ENCODE data around the gene AQP1.

The AQP1 gene

GRCh38 chr7:30938435-30939316 is 27.0 kb downstream of the AQP1 start:
- DNase-seq, result peak; percentile 92

- no peak for DNase-seq
These were observed 30.1 kb downstream of the AQP1 start for GRCh38 chr7:30941582-30942323.

GRCh38 chr7:30950197-30950596 is 38.5 kb downstream of the AQP1 start:
- no peak for DNase-seq

- no peak for DNase-seq
These were observed 43.3 kb downstream of the AQP1 start for GRCh38 chr7:30954914-30955313.

GRCh38 chr7:30956704-30957103 is 45.1 kb downstream of the AQP1 start:
- DNase-seq, result no peak

GRCh38 chr7:30963842-30964241 is 52.2 kb downstream of the AQP1 start, which contains the start of gene GHRHR:
Gene GHRHR, plus strand, starts transcription at chr7:30963953. Its CDS starts 116 bp downstream, at chr7:30964069.
- DNase-seq, result no peak

GRCh38 chr7:30965372-30965771 is 53.7 kb downstream of the AQP1 start:
- no peak for DNase-seq

GRCh38 chr7:30965883-30966282 is 54.2 kb downstream of the AQP1 start:
- DNase-seq, result no peak

GRCh38 chr7:30968294-30968693 is 56.6 kb downstream of the AQP1 start:
- DNase-seq, result no peak

- peak; percentile 32 for DNase-seq
These were observed 57.3 kb downstream of the AQP1 start for GRCh38 chr7:30968747-30969603.

- DNase-seq, result no peak
These were observed 57.9 kb downstream of the AQP1 start for GRCh38 chr7:30969604-30969970.

- DNase-seq, result peak; percentile 29
These were observed 58.4 kb downstream of the AQP1 start for GRCh38 chr7:30970074-30970473.

- no peak for DNase-seq
These were observed 59.0 kb downstream of the AQP1 start for GRCh38 chr7:30970594-30971094.

- DNase-seq, result peak; percentile 30
These were observed 59.8 kb downstream of the AQP1 start for GRCh38 chr7:30971440-30971839.

- DNase-seq, result peak; percentile 33
These were observed 60.3 kb downstream of the AQP1 start for GRCh38 chr7:30971840-30972563.

- DNase-seq, result no peak
These were observed 61.6 kb downstream of the AQP1 start for GRCh38 chr7:30973292-30973691.

GRCh38 chr7:30973791-30974604 is 62.3 kb downstream of the AQP1 start:
- peak; percentile 34 for DNase-seq

GRCh38 chr7:30974605-30975255 is 63.1 kb downstream of the AQP1 start:
- peak; percentile 74 for DNase-seq
